ENCODE data around the gene GUCA2A. TPM values are rescaled to one million over a fixed set of nuclear protein-coding genes. Genes with fewer than 3 reads are reported as not detected.

GUCA2A gene
- total and polyA plus RNA-seq, 9 of the 15 experiments (the other 6 are each of a cell fraction or from before 2014, with no cell fraction given) = not detected

DNA sequence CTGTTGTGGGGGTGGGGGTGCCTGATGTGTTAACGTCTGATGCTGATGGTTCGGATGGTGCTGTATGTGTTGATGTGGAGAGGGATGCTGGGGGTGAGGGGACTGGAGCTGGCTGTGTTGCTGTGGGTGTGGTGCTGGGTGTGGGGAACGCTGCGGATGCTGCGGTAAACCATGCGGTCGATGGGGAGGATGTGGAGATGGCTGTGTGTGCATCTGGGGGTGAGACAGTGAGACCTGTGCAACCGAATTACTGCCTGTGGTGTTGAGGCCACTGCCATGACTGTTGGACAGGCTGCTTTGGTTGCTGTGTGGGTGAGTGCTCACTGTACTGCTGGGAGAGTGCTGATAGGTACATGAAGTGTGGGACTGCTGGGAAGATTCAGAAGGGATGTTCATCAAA lies 26.8 kb upstream of the GUCA2A start:
- H3K4me3 ChIP-seq = no peak overlapping the region
- in situ Hi-C loops (cut with MboI) = no loop called here

More for the DNA sequence above, 26.8 kb upstream of the GUCA2A start:
- H2AFZ ChIP-seq (ENCODE audit: low read depth, low read length) = no peak overlapping the region
- H3K4me2 ChIP-seq (ENCODE audit: insufficient read depth, low read length) = no peak overlapping the region
- POLR2A ChIA-PET = no interaction called here
- intact Hi-C loops (cut with micrococcal nuclease) = no loop called here
- DNase-seq (ENCODE audit: extremely low read depth in 1 of 4, low spot score in 3 of 4) (no peak), ATAC-seq (no peak), FAIRE-seq (no peak)
- H4K20me1 ChIP-seq (replicated peaks; ENCODE audit: control insufficient read depth, insufficient read depth, low read length) = no peaks in the 10 kb centered on the region
- TF ChIP-seq RBM15 (IDR thresholded peaks at IDR 0.05; ENCODE audit: insufficient read depth, low read length) = no peak
- no peak for TF ChIP-seq RB1 (IDR thresholded peaks at IDR 0.05; ENCODE audit: low read depth)
- TF ChIP-seq, protein P1, sequence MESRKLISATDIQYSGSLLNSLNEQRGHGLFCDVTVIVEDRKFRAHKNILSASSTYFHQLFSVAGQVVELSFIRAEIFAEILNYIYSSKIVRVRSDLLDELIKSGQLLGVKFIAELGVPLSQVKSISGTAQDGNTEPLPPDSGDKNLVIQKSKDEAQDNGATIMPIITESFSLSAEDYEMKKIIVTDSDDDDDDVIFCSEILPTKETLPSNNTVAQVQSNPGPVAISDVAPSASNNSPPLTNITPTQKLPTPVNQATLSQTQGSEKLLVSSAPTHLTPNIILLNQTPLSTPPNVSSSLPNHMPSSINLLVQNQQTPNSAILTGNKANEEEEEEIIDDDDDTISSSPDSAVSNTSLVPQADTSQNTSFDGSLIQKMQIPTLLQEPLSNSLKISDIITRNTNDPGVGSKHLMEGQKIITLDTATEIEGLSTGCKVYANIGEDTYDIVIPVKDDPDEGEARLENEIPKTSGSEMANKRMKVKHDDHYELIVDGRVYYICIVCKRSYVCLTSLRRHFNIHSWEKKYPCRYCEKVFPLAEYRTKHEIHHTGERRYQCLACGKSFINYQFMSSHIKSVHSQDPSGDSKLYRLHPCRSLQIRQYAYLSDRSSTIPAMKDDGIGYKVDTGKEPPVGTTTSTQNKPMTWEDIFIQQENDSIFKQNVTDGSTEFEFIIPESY (CRISPR knock-in tag; IDR thresholded peaks at IDR 0.05) = no peak
- no peak for TF ChIP-seq PCBP2 (IDR thresholded peaks at IDR 0.05; ENCODE audit: low read depth, low read length, poor library complexity, severe bottlenecking)
- no peak for TF ChIP-seq BCOR (IDR thresholded peaks at IDR 0.05)
- no peak for TF ChIP-seq NR2F6 (CRISPR knock-in tag; IDR thresholded peaks at IDR 0.05)
- no peak for TF ChIP-seq ERF (CRISPR knock-in tag; IDR thresholded peaks at IDR 0.05)
- TF ChIP-seq MAZ (CRISPR knock-in tag; conservative IDR thresholded peaks at IDR 0.05 in 1 of 2, IDR thresholded peaks at IDR 0.05 in 1 of 2) = no peak
- no peak for TF ChIP-seq ZNF174 (CRISPR knock-in tag; IDR thresholded peaks at IDR 0.05)
- TF ChIP-seq ZNF75A (CRISPR knock-in tag; IDR thresholded peaks at IDR 0.05) = no peak
- no peak for TF ChIP-seq ZNF316 (IDR thresholded peaks at IDR 0.05)
- TF ChIP-seq ZNF551 (CRISPR knock-in tag; IDR thresholded peaks at IDR 0.05) = no peak
- no peak for TF ChIP-seq CBX5 (IDR thresholded peaks at IDR 0.05; ENCODE audit: borderline replicate concordance, low read depth)
- TF ChIP-seq CBX8 (IDR thresholded peaks at IDR 0.05; ENCODE audit: borderline replicate concordance, extremely low read depth, low read depth, low read length, poor library complexity, severe bottlenecking) = no peak
- TF ChIP-seq, protein P2, sequence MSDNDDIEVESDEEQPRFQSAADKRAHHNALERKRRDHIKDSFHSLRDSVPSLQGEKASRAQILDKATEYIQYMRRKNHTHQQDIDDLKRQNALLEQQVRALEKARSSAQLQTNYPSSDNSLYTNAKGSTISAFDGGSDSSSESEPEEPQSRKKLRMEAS (CRISPR knock-in tag; IDR thresholded peaks at IDR 0.05) = no peak
- TF ChIP-seq, protein P3, sequence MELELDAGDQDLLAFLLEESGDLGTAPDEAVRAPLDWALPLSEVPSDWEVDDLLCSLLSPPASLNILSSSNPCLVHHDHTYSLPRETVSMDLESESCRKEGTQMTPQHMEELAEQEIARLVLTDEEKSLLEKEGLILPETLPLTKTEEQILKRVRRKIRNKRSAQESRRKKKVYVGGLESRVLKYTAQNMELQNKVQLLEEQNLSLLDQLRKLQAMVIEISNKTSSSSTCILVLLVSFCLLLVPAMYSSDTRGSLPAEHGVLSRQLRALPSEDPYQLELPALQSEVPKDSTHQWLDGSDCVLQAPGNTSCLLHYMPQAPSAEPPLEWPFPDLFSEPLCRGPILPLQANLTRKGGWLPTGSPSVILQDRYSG (tag; conservative IDR thresholded peaks at IDR 0.05; ENCODE audit: low read depth) = no peak
- TF ChIP-seq ZNF217 (CRISPR knock-in tag; IDR thresholded peaks at IDR 0.05) = no peak
- WGBS (ENCODE audit: insufficient coverage, low coverage, missing lambda C conversion rate) = 89% methylated on average over 8 of the region's 8 CpGs
- peaks cover 76% of the 10 kb centered on the region for H3K36me3 ChIP-seq (ENCODE audit: control insufficient read depth, insufficient read depth, low read length)
- H3K27ac ChIP-seq (ENCODE audit: extremely low read depth, low read depth, low read length) = no peak overlapping the region
- no peaks in the 10 kb centered on the region for H3K79me2 ChIP-seq (ENCODE audit: control insufficient read depth, insufficient read depth, low read length)
- no peak overlapping the region for H3K9ac ChIP-seq (ENCODE audit: insufficient read depth in 1 of 2, low read depth in 2 of 2, low read length in 2 of 2)
- no peaks in the 10 kb centered on the region for H3K27me3 ChIP-seq (ENCODE audit: control insufficient read depth in 2 of 2, insufficient read depth in 2 of 2, low read length in 2 of 2)
- H3K9me3 ChIP-seq (replicated peaks; ENCODE audit: control insufficient read depth, insufficient read depth, low read depth, low read length) = no peaks in the 10 kb centered on the region
- BruUV-seq (replicated peaks) = no TSS peak
- CTCF ChIA-PET (ENCODE audit: low intra/inter-chr PET ratio) = no interaction called here
- H3K9me1 ChIP-seq (ENCODE audit: control insufficient read depth, insufficient read depth, low read length) = no peaks in the 10 kb centered on the region
- no peaks in the 10 kb centered on the region for H3K4me1 ChIP-seq (replicated peaks in 1 of 2; ENCODE audit: control insufficient read depth in 2 of 2, insufficient read depth in 2 of 2, low read length in 2 of 2)

Data from K562 (cell line).